GM23338 (cell line): ENCODE results near the gene ADAM11. TPM values are rescaled to one million over a fixed set of nuclear protein-coding genes. Genes with fewer than 3 reads are reported as not detected.

Source experiments
- ATAC-seq: fragments of 200-7000 bp; cut with Tn5 transposase; 3 replicates; pipeline ENCODE4 v1.9.1; 2020
- DNase-seq: peaks from one replicate; pipeline ENCODE4 v3.0.0-alpha.2; 2015; ENCODE audit warnings: low spot score
- H2AFZ ChIP-seq: fragments of 200-600 bp; sonication (generic); 2 replicates; pipeline ENCODE4 v1.8.0; 2016; ENCODE audit warnings: antibody characterized with exemption, mild to moderate bottlenecking, moderate library complexity
- H3F3A ChIP-seq: fragments of 200-600 bp; sonication (generic); replicated peaks from 2 replicates; pipeline ENCODE4 v1.8.0; 2017; ENCODE audit warnings: antibody characterized with exemption, mixed run types, low read depth
- H3K27ac ChIP-seq: fragments of 200-600 bp; sonication (generic); 2 replicates; pipeline ENCODE4 v1.6.1; 2016; ENCODE audit warnings: low read depth
- H3K27me3 ChIP-seq: fragments of 200-600 bp; sonication (generic); 2 replicates; pipeline ENCODE4 v1.8.0; 2016; ENCODE audit warnings: mild to moderate bottlenecking, mixed run types, moderate library complexity; ENCODE audit not compliant: insufficient read depth
- H3K36me3 ChIP-seq: fragments of 200-600 bp; sonication (generic); 2 replicates; pipeline ENCODE4 v1.8.0; 2016; ENCODE audit warnings: mild to moderate bottlenecking; ENCODE audit not compliant: insufficient read depth
- H3K4me1 ChIP-seq: fragments of 200-600 bp; sonication (generic); 2 replicates; pipeline ENCODE4 v1.8.0; 2016; ENCODE audit warnings: mild to moderate bottlenecking, moderate library complexity; ENCODE audit not compliant: insufficient read depth
- H3K4me2 ChIP-seq: fragments of 200-600 bp; sonication (generic); 2 replicates; pipeline ENCODE4 v1.7.1; 2017; ENCODE audit warnings: mixed run types
- H3K4me3 ChIP-seq: fragments of 200-600 bp; sonication (generic); 2 replicates; pipeline ENCODE4 v1.6.1; 2016; ENCODE audit warnings: mixed run types
- H3K79me2 ChIP-seq: fragments of 200-600 bp; sonication (generic); replicated peaks from 2 replicates; pipeline ENCODE4 v1.8.0; 2017; ENCODE audit warnings: mild to moderate bottlenecking; ENCODE audit not compliant: insufficient read depth
- H3K9me2 ChIP-seq: fragments of 200-600 bp; sonication (generic); 2 replicates; pipeline ENCODE4 v1.8.0; 2017; ENCODE audit not compliant: insufficient read depth
- H4K20me1 ChIP-seq: fragments of 200-600 bp; sonication (generic); replicated peaks from 2 replicates; pipeline ENCODE4 v1.8.0; 2017; ENCODE audit warnings: mild to moderate bottlenecking; ENCODE audit not compliant: insufficient read depth
- H3K27ac Mint-ChIP-seq: 2 replicates; pipeline ENCODE4 v1.8.0; 2020; ENCODE audit warnings: inconsistent platforms, mild to moderate bottlenecking, moderate library complexity, mixed read lengths
- H3K27me3 Mint-ChIP-seq: 3 replicates; pipeline ENCODE4 v1.8.0; 2022; ENCODE audit warnings: low read depth, mild to moderate bottlenecking, moderate library complexity, mixed read lengths, inconsistent platforms; ENCODE audit not compliant: insufficient read depth, poor library complexity
- H3K36me3 Mint-ChIP-seq: 3 replicates; pipeline ENCODE4 v1.8.0; 2021; ENCODE audit warnings: low read depth, mild to moderate bottlenecking, inconsistent platforms, moderate library complexity, mixed read lengths
- H3K4me1 Mint-ChIP-seq: 3 replicates; pipeline ENCODE4 v1.8.0; 2020; ENCODE audit warnings: mild to moderate bottlenecking, inconsistent platforms, mixed read lengths
- H3K4me3 Mint-ChIP-seq: 3 replicates; pipeline ENCODE4 v1.8.0; 2021; ENCODE audit warnings: moderate library complexity, mild to moderate bottlenecking, inconsistent platforms, mixed read lengths
- H3K9me3 Mint-ChIP-seq: 3 replicates; pipeline ENCODE4 v1.8.0; 2020; ENCODE audit warnings: moderate library complexity, mild to moderate bottlenecking, inconsistent platforms, mixed read lengths
- CREB1 ChIP-seq: fragments of 250-450 bp; sonication (Bioruptor Pico); IDR thresholded peaks from 2 replicates; pipeline ENCODE4 v1.5.0; 2020; ENCODE audit warnings: low read depth, mild to moderate bottlenecking, moderate library complexity
- CTCF ChIP-seq, 2 experiments: fragments of 200-600 bp in 1 of 2; sonication (generic) in 1 of 2; conservative IDR thresholded peaks; 2 replicates each; pipeline versions ENCODE4 v1.5.1 to v1.6.1; 2016 to 2017; ENCODE audit warnings: antibody characterized with exemption in 2 of 2, low read depth in 2 of 2, mild to moderate bottlenecking in 2 of 2, moderate library complexity in 1 of 2
- EZH2 ChIP-seq: fragments of 200-600 bp; sonication (generic); IDR thresholded peaks from one replicate; pipeline ENCODE4 v1.8.0; 2017; ENCODE audit warnings: antibody characterized with exemption, mild to moderate bottlenecking, low read depth; ENCODE audit not compliant: unreplicated experiment
- EZH2phosphoT487 ChIP-seq: fragments of 200-600 bp; sonication (generic); IDR thresholded peaks from one replicate; pipeline ENCODE4 v1.8.1; 2018; ENCODE audit warnings: antibody characterized with exemption; ENCODE audit not compliant: unreplicated experiment
- JUNB ChIP-seq: IDR thresholded peaks from one replicate; pipeline ENCODE4 v1.6.1; 2016; ENCODE audit warnings: antibody characterized with exemption; ENCODE audit not compliant: unreplicated experiment
- NANOG ChIP-seq: IDR thresholded peaks from 2 replicates; pipeline ENCODE4 v1.6.1; 2016; ENCODE audit warnings: antibody characterized with exemption, borderline replicate concordance
- POLR2AphosphoS5 ChIP-seq: IDR thresholded peaks from 2 replicates; pipeline ENCODE4 v1.6.1; 2016; ENCODE audit warnings: antibody characterized with exemption, low read depth
- REST ChIP-seq: IDR thresholded peaks from one replicate; pipeline ENCODE4 v1.6.1; 2018; ENCODE audit warnings: antibody characterized with exemption; ENCODE audit not compliant: unreplicated experiment
- STAT1 ChIP-seq: IDR thresholded peaks from one replicate; pipeline ENCODE4 v1.6.1; 2016; ENCODE audit warnings: antibody characterized with exemption; ENCODE audit not compliant: unreplicated experiment
- ZNF114 ChIP-seq: fragments of 250-450 bp; sonication (Bioruptor Pico); IDR thresholded peaks from 2 replicates; pipeline ENCODE4 v1.5.0; 2020; ENCODE audit warnings: mild to moderate bottlenecking, moderate library complexity
- ZNF331 ChIP-seq: fragments of 250-450 bp; sonication (Bioruptor Pico); IDR thresholded peaks from 2 replicates; pipeline ENCODE4 v1.5.0; 2020; ENCODE audit warnings: low read depth, mild to moderate bottlenecking, moderate library complexity
- ZNF462 ChIP-seq: fragments of 250-450 bp; sonication (Bioruptor Pico); IDR thresholded peaks from 2 replicates; pipeline ENCODE4 v1.5.0; 2020; ENCODE audit warnings: mild to moderate bottlenecking, moderate library complexity
- polyA plus RNA-seq: library from polyadenylated mRNA; unstranded; fragments of >200 nt; fragmentation: Nextera tagmentation; extraction: Ambion mirVana; gene quantifications from 2 replicates; pipeline ENCODE4 v1.2.1, GENCODE V29; 2016
- total RNA-seq: library from RNA; depleted of rRNA; stranded (reverse); fragments of >200 nt; shearing (Covaris generic); gene quantifications from 2 replicates; pipeline ENCODE4 v1.2.3, GENCODE V29; 2014

ADAM11 gene
- total and polyA plus RNA-seq, 2 experiments from 2014 or later, result 0.55 to 4.7 TPM

GRCh38 chr17:44778656-44779210, 19.9 kb downstream of the ADAM11 start:
- Mint-ChIP-seq H3K36me3 (no peaks in the 10 kb centered on the region), H3K27ac (no peak overlapping the region), H3K4me3 (peak overlapping the region; percentile 58; the same call in 2 of the 3 replicates), H3K27me3 (peaks cover 35% of the 10 kb centered on the region), H3K4me1 (peaks cover 31% of the 10 kb centered on the region), H3K9me3 (no peaks in the 10 kb centered on the region)
- H3K4me2 ChIP-seq, result peak overlapping the region; percentile 80
- no peak overlapping the region for H3K27ac ChIP-seq
- H2AFZ ChIP-seq, result peak overlapping the region; percentile 87; the same call in 1 of the 2 replicates
- DNase-seq (no peak), ATAC-seq (no peak)
- H3K9me2 ChIP-seq, result no peaks in the 10 kb centered on the region
- no peak for TF ChIP-seq EZH2phosphoT487
- no peak for TF ChIP-seq CTCF (conservative IDR thresholded peaks at IDR 0.05; ENCODE audit: low read depth in 2 of 2)
- no peak for TF ChIP-seq POLR2AphosphoS5
- no peak for TF ChIP-seq REST
- TF ChIP-seq ZNF331 (CRISPR knock-in tag), result no peak
- no peak for TF ChIP-seq NANOG
- no peak for TF ChIP-seq JUNB
- TF ChIP-seq STAT1, result no peak
- no peak for TF ChIP-seq CREB1 (CRISPR knock-in tag)
- TF ChIP-seq ZNF462 (CRISPR knock-in tag), result no peak
- TF ChIP-seq EZH2, result no peak
- no peak for TF ChIP-seq ZNF114 (CRISPR knock-in tag)
- H3K4me1 ChIP-seq, result peaks cover 25% of the 10 kb centered on the region
- H3K4me3 ChIP-seq, result peak overlapping the region; percentile 61
- peaks cover 12% of the 10 kb centered on the region for H3K27me3 ChIP-seq
- 0 out of 2 replicates have a peak, but pooled peaks cover 1% of the 10 kb centered on the region for H4K20me1 ChIP-seq
- H3K36me3 ChIP-seq, result no peaks in the 10 kb centered on the region
- H3K79me2 ChIP-seq, result no peaks in the 10 kb centered on the region
- 0 out of 2 replicates have a peak, but pooled peaks cover 4% of the 10 kb centered on the region for H3F3A ChIP-seq
